H1 (cell line): ENCODE data around the gene IFNL2. TPM values are rescaled to one million over a fixed set of nuclear protein-coding genes. Genes with fewer than 3 reads are reported as not detected.
"Not testable (repeated sequence)": the region's sequence is repeated elsewhere in the genome, so short reads cannot be mapped to it uniquely, and the experiment has no call there.

Source experiments
- CTCF ChIA-PET: fragments of 300-600 bp; sonication (Branson Sonifier 250); formaldehyde crosslinking; loops from one replicate; lab custom pipeline; 2021; ENCODE audit not compliant: partially characterized antibody; lab: Charles Lee
- POLR2A ChIA-PET: fragments of 300-600 bp; sonication (Branson Sonifier 250); formaldehyde crosslinking; loops from one replicate; lab custom pipeline; 2021; ENCODE audit warnings: inconsistent platforms; ENCODE audit not compliant: partially characterized antibody; lab: Charles Lee
- DNase-seq, 2 experiments: peaks; one replicate each; pipeline versions ENCODE4 v3.0.0 to v3.0.0-alpha.2; 2010 to 2022; ENCODE audit warnings: low spot score in 2 of 2, low read depth in 1 of 2, mixed read lengths in 1 of 2
- FAIRE-seq: peaks from 2 replicates; lab custom pipeline; 2011; peaks lifted over from hg19 to GRCh38; lab: Jason Lieb, UNC
- H2AFZ ChIP-seq: 2 replicates; pipeline ENCODE4 v1.8.1; 2012; ENCODE audit warnings: low read length, inconsistent platforms
- H2AK5ac ChIP-seq: 2 replicates; pipeline ENCODE4 v1.6.1; 2013; ENCODE audit warnings: low read depth, low read length
- H2BK120ac ChIP-seq: replicated peaks from 2 replicates; pipeline ENCODE3; 2013; ENCODE audit warnings: low read depth, low read length, inconsistent platforms
- H2BK12ac ChIP-seq: 2 replicates; pipeline ENCODE4 v1.6.1; 2013; ENCODE audit warnings: low read depth, low read length
- H2BK15ac ChIP-seq: 2 replicates; pipeline ENCODE4 v1.6.1; 2013; ENCODE audit warnings: low read length
- H2BK20ac ChIP-seq: 2 replicates; pipeline ENCODE4 v1.6.1; 2013; ENCODE audit warnings: low read length
- H2BK5ac ChIP-seq: 2 replicates; pipeline ENCODE4 v1.6.1; 2013; ENCODE audit warnings: low read depth, low read length
- H3K14ac ChIP-seq: 2 replicates; pipeline ENCODE4 v1.6.1; 2013; ENCODE audit warnings: inconsistent platforms; ENCODE audit not compliant: insufficient read length
- H3K18ac ChIP-seq: 2 replicates; pipeline ENCODE4 v1.6.1; 2013; ENCODE audit warnings: low read length; ENCODE audit errors: extremely low read depth
- H3K23ac ChIP-seq: 2 replicates; pipeline ENCODE4 v1.6.1; 2013; ENCODE audit warnings: inconsistent platforms; ENCODE audit not compliant: insufficient read length
- H3K23me2 ChIP-seq: 2 replicates; pipeline ENCODE4 v1.6.1; 2013; ENCODE audit warnings: low read depth, low read length
- H3K27ac ChIP-seq: 2 replicates; pipeline ENCODE4 v1.6.1; 2011; ENCODE audit warnings: low read depth, low read length, inconsistent platforms
- H3K27me3 ChIP-seq, 4 experiments: replicated peaks in 1 of 4; 1 replicate in 1 of 4; 2 replicates in 3 of 4; pipeline versions ENCODE4 v1.6.1 to v1.8.1; 2011 to 2013; ENCODE audit warnings: low read length in 3 of 4, mild to moderate bottlenecking in 3 of 4, inconsistent platforms in 2 of 4, mixed read lengths in 2 of 4, moderate library complexity in 1 of 4; ENCODE audit not compliant: control insufficient read depth in 3 of 4, insufficient read depth in 3 of 4; ENCODE audit errors: extremely low read depth in 1 of 4
- H3K36me3 ChIP-seq, 4 experiments: 2 replicates each; pipeline versions ENCODE4 v1.6.1 to v1.8.1; 2011 to 2013; ENCODE audit warnings: mild to moderate bottlenecking in 4 of 4, low read length in 3 of 4, moderate library complexity in 2 of 4, control low read depth in 1 of 4, inconsistent platforms in 1 of 4; ENCODE audit not compliant: insufficient read depth in 4 of 4, control insufficient read depth in 2 of 4
- H3K4ac ChIP-seq: replicated peaks from 2 replicates; pipeline ENCODE3; 2013; ENCODE audit warnings: low read length, low read depth, mixed read lengths, inconsistent platforms; ENCODE audit not compliant: insufficient read length
- H3K4me1 ChIP-seq, 4 experiments: replicated peaks in 1 of 4; 1 replicate in 1 of 4; 2 replicates in 3 of 4; pipeline versions ENCODE4 v1.6.1 to v1.8.1; 2011 to 2013; ENCODE audit warnings: low read length in 3 of 4, inconsistent platforms in 2 of 4, mixed read lengths in 1 of 4; ENCODE audit not compliant: insufficient read depth in 4 of 4, control insufficient read depth in 3 of 4
- H3K4me2 ChIP-seq, 2 experiments: 2 replicates each; pipeline versions ENCODE4 v1.6.1 to v1.8.1; 2011 to 2013; ENCODE audit warnings: low read depth in 2 of 2, low read length in 2 of 2, control low read depth in 1 of 2, inconsistent platforms in 1 of 2, mild to moderate bottlenecking in 1 of 2; ENCODE audit not compliant: insufficient read depth in 1 of 2
- H3K4me3 ChIP-seq, 4 experiments: fragments of 200-600, 300-600 bp in 1 of 4; sonication (generic), shearing (Covaris generic), sonication (Bioruptor Twin) in 1 of 4; 2 replicates each; pipeline versions ENCODE4 v1.5.1 to v1.8.1; 2011 to 2016; ENCODE audit warnings: low read length in 4 of 4, low read depth in 3 of 4, control low read depth in 2 of 4, inconsistent platforms in 2 of 4, mild to moderate bottlenecking in 2 of 4, mixed read lengths in 1 of 4, moderate library complexity in 1 of 4; ENCODE audit not compliant: insufficient read depth in 2 of 4; ENCODE audit errors: extremely low read depth in 1 of 4
- H3K56ac ChIP-seq: replicated peaks from 2 replicates; pipeline ENCODE3; 2013; ENCODE audit warnings: low read depth, mild to moderate bottlenecking, mixed read lengths, low read length, inconsistent platforms; ENCODE audit not compliant: insufficient read length
- H3K79me1 ChIP-seq: 2 replicates; pipeline ENCODE4 v1.6.1; 2013; ENCODE audit warnings: low read depth, low read length, control low read depth
- H3K79me2 ChIP-seq, 2 experiments: 2 replicates each; pipeline versions ENCODE4 v1.6.1 to v1.8.1; 2012 to 2013; ENCODE audit warnings: low read length in 2 of 2, mild to moderate bottlenecking in 2 of 2, inconsistent platforms in 1 of 2; ENCODE audit not compliant: insufficient read depth in 2 of 2, control insufficient read depth in 1 of 2
- H3K9ac ChIP-seq, 4 experiments: replicated peaks in 1 of 4; 1 replicate in 1 of 4; 2 replicates in 3 of 4; pipeline versions ENCODE4 v1.6.1 to v1.8.1; 2011 to 2013; ENCODE audit warnings: low read depth in 3 of 4, low read length in 3 of 4, control low read depth in 2 of 4, mild to moderate bottlenecking in 2 of 4, moderate library complexity in 2 of 4, inconsistent platforms in 1 of 4; ENCODE audit errors: extremely low read depth in 1 of 4
- H3K9me3 ChIP-seq, 2 experiments: 2 replicates each; pipeline versions ENCODE4 v1.6.1 to v1.8.1; 2012 to 2013; ENCODE audit warnings: mild to moderate bottlenecking in 2 of 2, moderate library complexity in 2 of 2, control low read depth in 1 of 2, inconsistent platforms in 1 of 2, low read depth in 1 of 2, low read length in 1 of 2, mixed read lengths in 1 of 2; ENCODE audit not compliant: insufficient read depth in 2 of 2
- H4K20me1 ChIP-seq, 2 experiments: replicated peaks in 1 of 2; 2 replicates each; pipeline versions ENCODE3 to v1.8.1; 2011 to 2013; ENCODE audit warnings: inconsistent platforms in 2 of 2, low read length in 2 of 2, mild to moderate bottlenecking in 1 of 2; ENCODE audit not compliant: insufficient read depth in 2 of 2, control insufficient read depth in 1 of 2
- H4K5ac ChIP-seq: 2 replicates; pipeline ENCODE4 v1.6.1; 2013; ENCODE audit warnings: low read length, low read depth, mixed read lengths, inconsistent platforms; ENCODE audit not compliant: insufficient read length
- H4K8ac ChIP-seq: 2 replicates; pipeline ENCODE4 v1.8.0; 2013; ENCODE audit warnings: mild to moderate bottlenecking, moderate library complexity, low read length, inconsistent platforms; ENCODE audit not compliant: insufficient read depth; ENCODE audit errors: extremely low read depth
- H4K91ac ChIP-seq: replicated peaks from 2 replicates; pipeline ENCODE3; 2013; ENCODE audit warnings: low read length, mixed read lengths, inconsistent platforms; ENCODE audit not compliant: insufficient read length
- WGBS, 2 experiments: shearing (Covaris generic) in 1 of 2; methylation state at CpG; one replicate each; pipeline versions ENCODE4 v1.1.6 to v1.1.7; 2013 to 2015; ENCODE audit warnings: low lambda C conversion rate in 2 of 2, mixed read lengths in 2 of 2, inconsistent platforms in 1 of 2, low coverage in 1 of 2, missing lambda C conversion rate in 1 of 2; ENCODE audit not compliant: insufficient replicate concordance in 2 of 2, insufficient coverage in 1 of 2, insufficient read length in 1 of 2; ENCODE audit errors: extremely low coverage in 1 of 2, missing lambda C conversion rate in 1 of 2; 5-methylcytosine and 5-hydroxymethylcytosine counted together
- polyA plus RNA-seq, 7 experiments: library from polyadenylated mRNA; depleted of rRNA in 3 of 7; stranded (reverse) in 5 of 7; unstranded in 2 of 7; fragments of >200 nt in 5 of 7; fragments of 200-250 nt in 2 of 7; gene quantifications; 1 replicate in 5 of 7; 2 replicates in 1 of 7; 4 replicates in 1 of 7; pipeline versions ENCODE4 v1.2.1 to v1.2.3, GENCODE V29; 2011 to 2013; ENCODE audit warnings: missing spikeins in 2 of 7, mixed read lengths in 2 of 7
- total RNA-seq: library from RNA; stranded (reverse); fragmentation: NEBNext Ultra II Directional; extraction: Animal tissue kit (Norgen Biotek cat#: 25700); gene quantifications from 2 replicates; pipeline ENCODE4 v1.2.1, GENCODE V29; 2021

IFNL2 gene
- total and polyA plus RNA-seq, 2 of the 8 experiments (the other 6 are each of a cell fraction or from before 2014, with no cell fraction given) = not detected

DNA sequence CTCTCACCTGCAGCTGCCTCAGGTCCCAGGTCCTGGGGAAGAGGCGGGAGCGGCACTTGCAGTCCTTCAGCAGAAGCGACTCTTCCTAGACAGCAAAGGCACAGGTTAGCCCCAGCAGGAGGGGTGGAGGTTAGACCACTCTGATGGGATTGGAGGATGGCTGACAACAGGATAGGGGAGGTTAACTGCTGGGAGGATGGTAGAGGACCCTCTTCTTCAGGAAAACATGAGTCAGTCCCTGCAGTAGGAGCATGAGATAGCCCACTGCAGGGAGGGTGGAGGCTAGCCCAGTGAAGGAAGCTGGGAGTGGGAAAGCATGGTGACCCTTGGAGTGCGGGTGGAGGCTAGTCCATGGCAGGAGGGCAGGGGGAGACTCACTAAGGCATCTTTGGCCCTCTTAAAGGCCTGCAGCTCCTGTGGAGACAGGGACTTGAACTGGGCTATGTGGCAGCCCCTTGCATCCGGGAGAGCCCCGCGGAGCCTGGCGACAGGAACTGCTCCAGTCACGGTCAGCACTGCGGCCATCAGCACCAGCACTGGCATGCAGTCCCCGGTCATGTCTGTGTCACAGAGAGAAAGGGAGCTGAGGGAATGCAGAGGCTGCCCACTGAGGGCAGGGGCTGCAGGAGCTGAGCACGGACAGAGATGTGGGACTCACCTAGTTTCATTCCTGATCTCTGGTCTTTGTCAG, 23.6 kb upstream of the IFNL2 start, which contains the start of gene IFNL3:
IFNL3 (minus strand) TSS at position 597 of the 691 bp plus-strand sequence; CDS start at position 558, 39 bp downstream.
- H3K14ac ChIP-seq, H3K79me2 ChIP-seq, H3K56ac ChIP-seq, H3K9ac ChIP-seq, H4K8ac ChIP-seq, H2AK5ac ChIP-seq, H4K91ac ChIP-seq, H2BK20ac ChIP-seq, H3K23me2 ChIP-seq, H2AFZ ChIP-seq, H3K4me2 ChIP-seq, H3K18ac ChIP-seq, H3K4me3 ChIP-seq, H2BK5ac ChIP-seq, H4K20me1 ChIP-seq, H2BK12ac ChIP-seq, H3K9me3 ChIP-seq, POLR2A ChIA-PET, H3K23ac ChIP-seq, H2BK120ac ChIP-seq, DNase-seq, H3K27ac ChIP-seq, FAIRE-seq, H3K36me3 ChIP-seq, H2BK15ac ChIP-seq, H4K5ac ChIP-seq, H3K4ac ChIP-seq, H3K79me1 ChIP-seq: not testable (repeated sequence)
- CTCF ChIA-PET = interaction anchor here (1.4 kb wide), 1 partner anchor 82 kb away, joined by 3 read pairs; no protein-coding TSS in a partner anchor
- H3K4me1 ChIP-seq = peaks cover 0 to 14% (median 7%) of the 10 kb centered on the region in 4 experiments; a peak in 5 of 7 replicates
- H3K27me3 ChIP-seq = peaks cover 29 to 32% (median 30%) of the 10 kb centered on the region in 4 experiments
- WGBS, 2 experiments = 95% methylated on average over 7 of the region's 12 CpGs; no CpG with 5 or more reads in 1 of the 2 experiments
